Measurements from ENCODE around the gene EFNA5.

DNA sequence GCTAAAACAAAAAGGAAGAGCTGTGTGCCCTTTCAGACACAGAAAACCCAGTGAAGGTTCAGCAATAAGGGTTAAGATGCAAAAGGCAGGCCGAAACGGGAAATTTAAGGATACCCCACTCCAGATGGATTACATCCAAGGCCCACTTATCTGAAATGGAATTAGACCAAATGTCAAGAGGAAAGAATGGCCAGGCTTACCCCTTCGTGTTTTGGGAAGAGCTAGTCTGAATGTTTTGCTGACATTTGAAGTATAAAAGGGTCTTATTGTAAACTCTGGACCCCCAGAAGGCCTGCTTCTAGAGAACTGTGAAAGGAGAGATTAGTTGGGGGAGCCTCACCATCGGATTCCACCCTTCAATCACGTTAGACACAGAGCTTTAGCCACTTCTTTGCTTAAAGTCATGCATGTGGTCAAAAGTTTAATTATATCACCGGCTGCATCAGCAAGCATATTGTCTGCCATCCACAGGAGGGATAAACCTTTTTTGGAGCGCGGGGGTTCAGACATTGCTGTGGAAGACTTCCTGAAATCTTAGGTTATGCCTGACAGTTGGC is 93.3 kb downstream of the EFNA5 start:
- TF ChIP-seq EZH2 (IDR thresholded peaks at IDR 0.05; ENCODE audit: borderline replicate concordance, low read depth, low read length, severe bottlenecking), result no peak
- TF ChIP-seq, protein P1, sequence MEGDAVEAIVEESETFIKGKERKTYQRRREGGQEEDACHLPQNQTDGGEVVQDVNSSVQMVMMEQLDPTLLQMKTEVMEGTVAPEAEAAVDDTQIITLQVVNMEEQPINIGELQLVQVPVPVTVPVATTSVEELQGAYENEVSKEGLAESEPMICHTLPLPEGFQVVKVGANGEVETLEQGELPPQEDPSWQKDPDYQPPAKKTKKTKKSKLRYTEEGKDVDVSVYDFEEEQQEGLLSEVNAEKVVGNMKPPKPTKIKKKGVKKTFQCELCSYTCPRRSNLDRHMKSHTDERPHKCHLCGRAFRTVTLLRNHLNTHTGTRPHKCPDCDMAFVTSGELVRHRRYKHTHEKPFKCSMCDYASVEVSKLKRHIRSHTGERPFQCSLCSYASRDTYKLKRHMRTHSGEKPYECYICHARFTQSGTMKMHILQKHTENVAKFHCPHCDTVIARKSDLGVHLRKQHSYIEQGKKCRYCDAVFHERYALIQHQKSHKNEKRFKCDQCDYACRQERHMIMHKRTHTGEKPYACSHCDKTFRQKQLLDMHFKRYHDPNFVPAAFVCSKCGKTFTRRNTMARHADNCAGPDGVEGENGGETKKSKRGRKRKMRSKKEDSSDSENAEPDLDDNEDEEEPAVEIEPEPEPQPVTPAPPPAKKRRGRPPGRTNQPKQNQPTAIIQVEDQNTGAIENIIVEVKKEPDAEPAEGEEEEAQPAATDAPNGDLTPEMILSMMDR (IDR thresholded peaks at IDR 0.05; ENCODE audit: borderline replicate concordance, extremely low read depth, low read length, poor library complexity, severe bottlenecking), result no peak

Measured in DND-41 (cell line).